SK-N-SH treated with all-trans-retinoic acid at 6 μM for 48 hours (cell line): Measurements from ENCODE around the gene S100A2.

Source experiments
- ATAC-seq: fragments of 200-7000 bp; cut with Tn5 transposase; 3 replicates; pipeline ENCODE4 v1.9.1; 2020; ENCODE audit warnings: mild to moderate bottlenecking, moderate library complexity
- ARNTL ChIP-seq: fragments of 450-650 bp; formaldehyde crosslinking; IDR thresholded peaks from 2 replicates; pipeline ENCODE4 v1.5.0; 2020; ENCODE audit warnings: low read depth, mild to moderate bottlenecking, moderate library complexity, borderline replicate concordance
- BACH2 ChIP-seq: fragments of 250-450 bp; sonication (Bioruptor Pico); IDR thresholded peaks from 2 replicates; pipeline ENCODE4 v1.9.0; 2021; ENCODE audit warnings: mild to moderate bottlenecking, borderline replicate concordance
- CSDC2 ChIP-seq: fragments of 250-450 bp; sonication (Bioruptor Pico); IDR thresholded peaks from 2 replicates; pipeline ENCODE4 v1.5.0; 2020; ENCODE audit warnings: mild to moderate bottlenecking, moderate library complexity
- CSRNP3 ChIP-seq: fragments of 250-450 bp; sonication (Bioruptor Pico); IDR thresholded peaks from 2 replicates; pipeline ENCODE4 v1.5.1; 2021; ENCODE audit warnings: mild to moderate bottlenecking, moderate library complexity
- ESRRG ChIP-seq: fragments of 250-450 bp; sonication (Bioruptor Pico); IDR thresholded peaks from 2 replicates; pipeline ENCODE4 v1.6.1; 2021; ENCODE audit warnings: mild to moderate bottlenecking
- GLIS3 ChIP-seq: fragments of 250-450 bp; sonication (Bioruptor Pico); IDR thresholded peaks from 2 replicates; pipeline ENCODE4 v1.5.0; 2020; ENCODE audit warnings: mild to moderate bottlenecking, moderate library complexity
- ISL1 ChIP-seq: fragments of 250-450 bp; sonication (Bioruptor Pico); IDR thresholded peaks from 2 replicates; pipeline ENCODE4 v2.1.2; 2022; ENCODE audit warnings: mild to moderate bottlenecking, moderate library complexity
- PPARA ChIP-seq: fragments of 250-450 bp; sonication (Bioruptor Pico); IDR thresholded peaks from 2 replicates; pipeline ENCODE4 v1.5.0; 2020; ENCODE audit warnings: mild to moderate bottlenecking, borderline replicate concordance
- RARB ChIP-seq: fragments of 250-450 bp; sonication (Bioruptor Pico); IDR thresholded peaks from 2 replicates; pipeline ENCODE4 v1.8.0; 2021; ENCODE audit warnings: mild to moderate bottlenecking, moderate library complexity
- SNAI2 ChIP-seq: fragments of 250-450 bp; sonication (Bioruptor Pico); IDR thresholded peaks from 2 replicates; pipeline ENCODE4 v1.5.0; 2020; ENCODE audit warnings: mild to moderate bottlenecking, moderate library complexity
- TCF4 ChIP-seq: fragments of 250-450 bp; sonication (Bioruptor Pico); IDR thresholded peaks from 2 replicates; pipeline ENCODE4 v1.8.0; 2021; ENCODE audit warnings: mild to moderate bottlenecking, moderate library complexity, borderline replicate concordance
- TOX ChIP-seq: fragments of 250-450 bp; sonication (Bioruptor Pico); IDR thresholded peaks from 2 replicates; pipeline ENCODE4 v1.8.0; 2021; ENCODE audit warnings: mild to moderate bottlenecking, moderate library complexity, borderline replicate concordance
- TSHZ2 ChIP-seq: fragments of 250-450 bp; sonication (Bioruptor Pico); IDR thresholded peaks from 2 replicates; pipeline ENCODE4 v1.5.0; 2020; ENCODE audit warnings: mild to moderate bottlenecking, moderate library complexity
- ZC3H10 ChIP-seq: fragments of 250-450 bp; sonication (Bioruptor Pico); IDR thresholded peaks from 2 replicates; pipeline ENCODE4 v1.5.1; 2021; ENCODE audit warnings: mild to moderate bottlenecking, moderate library complexity
- ZFP3 ChIP-seq: fragments of 250-450 bp; sonication (Bioruptor Pico); IDR thresholded peaks from 2 replicates; pipeline ENCODE4 v1.5.0; 2020; ENCODE audit warnings: mild to moderate bottlenecking, moderate library complexity
- ZFP30 ChIP-seq: fragments of 450-650 bp; formaldehyde crosslinking; IDR thresholded peaks from 2 replicates; pipeline ENCODE4 v1.5.0; 2022; ENCODE audit warnings: mild to moderate bottlenecking, moderate library complexity
- ZNF70 ChIP-seq: fragments of 450-650 bp; formaldehyde crosslinking; IDR thresholded peaks from 2 replicates; pipeline ENCODE4 v1.5.0; 2020; ENCODE audit warnings: mild to moderate bottlenecking, moderate library complexity
- ZNF8 ChIP-seq: fragments of 450-650 bp; formaldehyde crosslinking; IDR thresholded peaks from 2 replicates; pipeline ENCODE4 v1.5.0; 2020; ENCODE audit warnings: mild to moderate bottlenecking, moderate library complexity
- TF ChIP-seq, protein P1 (sequence below): fragments of 250-450 bp; sonication (Bioruptor Pico); IDR thresholded peaks from 2 replicates; pipeline ENCODE4 v1.5.1; 2020; ENCODE audit warnings: low read depth, mild to moderate bottlenecking, moderate library complexity
- TF ChIP-seq, protein P2 (sequence below): fragments of 250-450 bp; sonication (Bioruptor Pico); IDR thresholded peaks from 2 replicates; pipeline ENCODE4 v1.8.0; 2021; ENCODE audit warnings: low read depth, mild to moderate bottlenecking, moderate library complexity, borderline replicate concordance
- TF ChIP-seq, protein P3 (sequence below): fragments of 250-450 bp; sonication (Bioruptor Pico); IDR thresholded peaks from 2 replicates; pipeline ENCODE4 v1.8.0; 2020; ENCODE audit warnings: mild to moderate bottlenecking, moderate library complexity, borderline replicate concordance

The S100A2 gene

DNA sequence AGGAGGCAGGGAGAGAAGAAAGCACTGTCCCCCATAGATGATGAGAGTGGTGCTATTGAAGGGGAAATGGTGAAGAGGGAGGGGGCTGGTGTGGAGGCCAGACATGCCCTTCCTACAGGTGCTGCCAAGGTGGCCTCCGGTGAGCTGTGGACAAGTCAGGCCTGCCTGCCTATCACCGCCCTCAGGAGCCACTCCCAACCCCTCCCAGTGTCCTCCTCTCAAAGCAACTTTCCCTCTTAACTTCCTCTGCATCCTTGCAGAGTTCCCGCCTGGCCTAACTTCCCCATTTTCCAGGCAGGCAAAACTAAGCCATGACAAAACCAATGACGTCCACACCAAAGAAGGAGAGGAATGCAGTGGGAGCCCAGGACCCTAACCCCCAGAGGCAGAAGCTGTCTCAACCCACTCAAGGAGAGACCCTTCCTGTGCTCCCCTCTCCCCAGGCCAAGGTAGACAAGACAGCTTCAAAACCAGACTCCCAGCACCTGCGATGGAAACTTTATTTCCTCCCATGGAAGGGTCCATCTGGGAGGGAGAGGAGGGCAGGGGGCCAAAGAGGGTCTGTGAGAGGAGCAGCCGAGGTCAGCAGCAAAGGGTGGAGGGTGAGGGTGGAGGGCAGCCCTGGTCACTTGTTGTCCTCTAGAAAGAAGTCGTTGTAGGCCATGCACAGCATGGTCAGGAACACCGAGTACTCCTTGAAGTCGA lies 28.8 kb downstream of the S100A2 start (continued):
- TF ChIP-seq ZFP3 = no peak
- TF ChIP-seq TOX (CRISPR knock-in tag) = no peak
- no peak for TF ChIP-seq PPARA (CRISPR knock-in tag)
- TF ChIP-seq, all 23 proteins: peak for 0

DNA sequence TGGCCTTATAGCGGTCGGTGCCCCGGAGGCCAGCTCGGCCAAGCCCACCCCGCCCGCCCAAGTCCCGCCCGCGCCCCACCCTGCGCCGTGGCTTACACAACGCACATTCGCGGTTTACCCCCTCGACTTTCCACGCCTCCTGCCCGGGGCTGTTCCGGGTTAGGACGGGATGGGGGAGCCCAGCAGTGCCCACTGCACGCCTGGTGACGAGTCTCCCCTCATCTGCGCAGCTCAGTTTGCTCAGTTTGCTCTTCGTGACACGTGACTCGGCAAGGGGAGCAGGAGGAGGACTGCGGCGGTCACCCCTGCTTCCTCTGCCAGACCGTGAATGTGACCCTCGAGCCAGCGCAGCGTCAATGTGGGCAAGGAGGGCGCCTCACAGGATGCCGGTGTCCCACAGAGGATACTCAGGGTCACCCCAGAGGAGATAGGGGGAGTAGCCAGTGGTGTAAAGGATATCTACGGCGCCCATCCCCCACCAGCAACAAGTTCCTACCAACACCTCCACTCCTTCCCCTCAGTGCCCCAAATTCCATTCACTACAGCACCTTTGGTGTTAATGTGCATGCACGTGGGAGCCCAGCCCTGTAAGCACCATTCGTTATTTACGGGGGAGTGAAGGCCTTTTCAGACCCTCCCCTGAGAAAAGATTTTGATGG lies 29.5 kb downstream of the S100A2 start:
- peak; percentile 80 for ATAC-seq
- TF ChIP-seq ZFP3 (no peak), ZNF70 (CRISPR knock-in tag) (no peak), CSDC2 (CRISPR knock-in tag) (no peak), ARNTL (CRISPR knock-in tag) (no peak), GLIS3 (CRISPR knock-in tag) (no peak), TSHZ2 (CRISPR knock-in tag) (no peak), CSRNP3 (CRISPR knock-in tag) (no peak), TOX (CRISPR knock-in tag) (no peak), ZFP30 (CRISPR knock-in tag) (no peak), ISL1 (CRISPR knock-in tag) (no peak), ESRRG (no peak), BACH2 (CRISPR knock-in tag) (no peak), SNAI2 (CRISPR knock-in tag) (no peak), ZC3H10 (no peak), TCF4 (CRISPR knock-in tag) (no peak), ZNF8 (CRISPR knock-in tag) (no peak), RARB (CRISPR knock-in tag) (no peak)
- TF ChIP-seq, protein P1, sequence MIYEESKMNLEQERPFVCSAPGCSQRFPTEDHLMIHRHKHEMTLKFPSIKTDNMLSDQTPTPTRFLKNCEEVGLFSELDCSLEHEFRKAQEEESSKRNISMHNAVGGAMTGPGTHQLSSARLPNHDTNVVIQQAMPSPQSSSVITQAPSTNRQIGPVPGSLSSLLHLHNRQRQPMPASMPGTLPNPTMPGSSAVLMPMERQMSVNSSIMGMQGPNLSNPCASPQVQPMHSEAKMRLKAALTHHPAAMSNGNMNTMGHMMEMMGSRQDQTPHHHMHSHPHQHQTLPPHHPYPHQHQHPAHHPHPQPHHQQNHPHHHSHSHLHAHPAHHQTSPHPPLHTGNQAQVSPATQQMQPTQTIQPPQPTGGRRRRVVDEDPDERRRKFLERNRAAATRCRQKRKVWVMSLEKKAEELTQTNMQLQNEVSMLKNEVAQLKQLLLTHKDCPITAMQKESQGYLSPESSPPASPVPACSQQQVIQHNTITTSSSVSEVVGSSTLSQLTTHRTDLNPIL (CRISPR knock-in tag) = no peak
- TF ChIP-seq, protein P2, sequence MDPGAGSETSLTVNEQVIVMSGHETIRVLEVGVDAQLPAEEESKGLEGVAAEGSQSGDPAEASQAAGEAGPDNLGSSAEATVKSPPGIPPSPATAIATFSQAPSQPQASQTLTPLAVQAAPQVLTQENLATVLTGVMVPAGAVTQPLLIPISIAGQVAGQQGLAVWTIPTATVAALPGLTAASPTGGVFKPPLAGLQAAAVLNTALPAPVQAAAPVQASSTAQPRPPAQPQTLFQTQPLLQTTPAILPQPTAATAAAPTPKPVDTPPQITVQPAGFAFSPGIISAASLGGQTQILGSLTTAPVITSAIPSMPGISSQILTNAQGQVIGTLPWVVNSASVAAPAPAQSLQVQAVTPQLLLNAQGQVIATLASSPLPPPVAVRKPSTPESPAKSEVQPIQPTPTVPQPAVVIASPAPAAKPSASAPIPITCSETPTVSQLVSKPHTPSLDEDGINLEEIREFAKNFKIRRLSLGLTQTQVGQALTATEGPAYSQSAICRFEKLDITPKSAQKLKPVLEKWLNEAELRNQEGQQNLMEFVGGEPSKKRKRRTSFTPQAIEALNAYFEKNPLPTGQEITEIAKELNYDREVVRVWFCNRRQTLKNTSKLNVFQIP = no peak
- TF ChIP-seq, protein P3, sequence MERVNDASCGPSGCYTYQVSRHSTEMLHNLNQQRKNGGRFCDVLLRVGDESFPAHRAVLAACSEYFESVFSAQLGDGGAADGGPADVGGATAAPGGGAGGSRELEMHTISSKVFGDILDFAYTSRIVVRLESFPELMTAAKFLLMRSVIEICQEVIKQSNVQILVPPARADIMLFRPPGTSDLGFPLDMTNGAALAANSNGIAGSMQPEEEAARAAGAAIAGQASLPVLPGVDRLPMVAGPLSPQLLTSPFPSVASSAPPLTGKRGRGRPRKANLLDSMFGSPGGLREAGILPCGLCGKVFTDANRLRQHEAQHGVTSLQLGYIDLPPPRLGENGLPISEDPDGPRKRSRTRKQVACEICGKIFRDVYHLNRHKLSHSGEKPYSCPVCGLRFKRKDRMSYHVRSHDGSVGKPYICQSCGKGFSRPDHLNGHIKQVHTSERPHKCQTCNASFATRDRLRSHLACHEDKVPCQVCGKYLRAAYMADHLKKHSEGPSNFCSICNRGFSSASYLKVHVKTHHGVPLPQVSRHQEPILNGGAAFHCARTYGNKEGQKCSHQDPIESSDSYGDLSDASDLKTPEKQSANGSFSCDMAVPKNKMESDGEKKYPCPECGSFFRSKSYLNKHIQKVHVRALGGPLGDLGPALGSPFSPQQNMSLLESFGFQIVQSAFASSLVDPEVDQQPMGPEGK (CRISPR knock-in tag) = no peak
